NCI-H1105 (cell line): ENCODE data around the gene CLK4.

Experiments used
- DNase-seq: peaks from one replicate; lab custom pipeline; 2025; lab: John Stamatoyannopoulos, UW

The CLK4 gene

GRCh38 chr5:178553517-178553916, 73.3 kb downstream of the CLK4 start:
- no peak for DNase-seq
